HFFc6 (cell line): ENCODE data around the gene RTP2. TPM values are rescaled to one million over a fixed set of nuclear protein-coding genes. Genes with fewer than 3 reads are reported as not detected.

Source experiments
- DNase-seq: peaks from one replicate; pipeline ENCODE4 v3.0.0-alpha.2; 2018
- H3K27ac Mint-ChIP-seq: 2 replicates; pipeline ENCODE4 v1.8.0; 2020; ENCODE audit warnings: mild to moderate bottlenecking, mixed read lengths
- H3K27me3 Mint-ChIP-seq: 2 replicates; pipeline ENCODE4 v1.8.0; 2021; ENCODE audit warnings: mild to moderate bottlenecking, moderate library complexity, mixed read lengths; ENCODE audit not compliant: insufficient read depth
- H3K36me3 Mint-ChIP-seq: 2 replicates; pipeline ENCODE4 v1.8.0; 2021; ENCODE audit warnings: low read depth, mixed read lengths
- H3K4me1 Mint-ChIP-seq: 2 replicates; pipeline ENCODE4 v1.8.0; 2020; ENCODE audit warnings: low read depth, mixed read lengths
- H3K4me3 Mint-ChIP-seq: 2 replicates; pipeline ENCODE4 v1.8.0; 2020; ENCODE audit warnings: mild to moderate bottlenecking, moderate library complexity, mixed read lengths
- H3K9me3 Mint-ChIP-seq: 2 replicates; pipeline ENCODE4 v1.8.0; 2020; ENCODE audit warnings: mild to moderate bottlenecking, mixed read lengths
- total RNA-seq, 6 experiments: library from RNA; stranded (reverse); fragmentation: NEBNext Ultra II Directional; extraction: Animal tissue kit (Norgen Biotek cat#: 25700); gene quantifications; 2 replicates in 1 of 6; 3 replicates in 5 of 6; pipeline ENCODE4 v1.2.3, GENCODE V29; 2021
- TF ChIP-seq, protein P1 (sequence below): fragments of 200-600 bp; sonication (generic); IDR thresholded peaks from 2 replicates; pipeline ENCODE4 v1.5.0; 2021; ENCODE audit warnings: antibody characterized with exemption, mild to moderate bottlenecking

Gene RTP2
- total RNA-seq, 6 experiments from 2014 or later: not detected

DNA sequence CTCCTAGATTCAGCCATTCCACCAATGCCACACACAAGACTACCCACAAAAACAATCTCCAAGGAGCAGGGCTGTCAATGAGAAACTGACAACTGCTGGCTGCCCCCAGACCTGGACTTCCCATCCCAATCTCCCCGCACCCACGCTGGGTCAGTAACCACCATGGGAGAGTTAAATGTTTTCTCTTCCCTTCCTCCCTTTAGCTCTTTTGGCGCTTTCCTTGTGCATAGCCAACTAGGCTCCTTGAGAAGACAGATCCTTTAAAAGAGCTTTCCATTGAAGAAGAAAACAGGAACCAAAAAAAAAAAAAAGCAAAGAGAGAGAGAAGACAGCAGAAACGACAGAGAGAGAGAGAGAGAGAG, 34.6 kb upstream of the RTP2 start:
- TF ChIP-seq, protein P1, sequence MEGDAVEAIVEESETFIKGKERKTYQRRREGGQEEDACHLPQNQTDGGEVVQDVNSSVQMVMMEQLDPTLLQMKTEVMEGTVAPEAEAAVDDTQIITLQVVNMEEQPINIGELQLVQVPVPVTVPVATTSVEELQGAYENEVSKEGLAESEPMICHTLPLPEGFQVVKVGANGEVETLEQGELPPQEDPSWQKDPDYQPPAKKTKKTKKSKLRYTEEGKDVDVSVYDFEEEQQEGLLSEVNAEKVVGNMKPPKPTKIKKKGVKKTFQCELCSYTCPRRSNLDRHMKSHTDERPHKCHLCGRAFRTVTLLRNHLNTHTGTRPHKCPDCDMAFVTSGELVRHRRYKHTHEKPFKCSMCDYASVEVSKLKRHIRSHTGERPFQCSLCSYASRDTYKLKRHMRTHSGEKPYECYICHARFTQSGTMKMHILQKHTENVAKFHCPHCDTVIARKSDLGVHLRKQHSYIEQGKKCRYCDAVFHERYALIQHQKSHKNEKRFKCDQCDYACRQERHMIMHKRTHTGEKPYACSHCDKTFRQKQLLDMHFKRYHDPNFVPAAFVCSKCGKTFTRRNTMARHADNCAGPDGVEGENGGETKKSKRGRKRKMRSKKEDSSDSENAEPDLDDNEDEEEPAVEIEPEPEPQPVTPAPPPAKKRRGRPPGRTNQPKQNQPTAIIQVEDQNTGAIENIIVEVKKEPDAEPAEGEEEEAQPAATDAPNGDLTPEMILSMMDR: no peak
- Mint-ChIP-seq H3K4me3 (peak overlapping the region; percentile 97), H3K4me1 (peaks cover 60% of the 10 kb centered on the region), H3K9me3 (no peaks in the 10 kb centered on the region), H3K36me3 (peaks cover 31% of the 10 kb centered on the region), H3K27me3 (peaks cover 3% of the 10 kb centered on the region; the same call in 1 of the 2 replicates), H3K27ac (peak overlapping the region; percentile 100)
- no peak for DNase-seq

DNA sequence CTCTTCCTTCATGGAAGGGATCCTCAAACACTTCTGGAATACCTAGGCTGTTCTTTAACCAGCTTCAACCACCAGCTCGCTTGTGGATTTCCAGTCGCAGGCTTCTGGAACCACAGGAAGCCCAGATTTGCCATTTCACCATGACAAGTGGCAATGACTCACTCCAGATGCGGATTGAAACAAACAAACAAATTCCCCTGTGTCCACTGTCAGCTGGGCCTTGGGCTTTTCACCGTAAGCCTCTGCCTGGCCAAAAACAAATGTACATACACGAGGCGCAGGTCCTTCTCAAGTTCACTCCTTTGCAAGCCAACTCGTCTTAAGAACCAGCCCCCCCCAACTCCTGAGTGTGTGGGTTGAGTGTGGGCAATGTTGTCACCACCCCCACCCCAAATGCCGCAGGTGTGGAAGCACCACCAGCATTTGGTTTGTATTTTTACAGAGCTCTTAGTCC, 34.1 kb upstream of the RTP2 start:
- TF ChIP-seq, protein P1: no peak
- peak overlapping the region; percentile 37 for H3K4me3 Mint-ChIP-seq

GRCh38 chr3:187735837-187736236, 33.5 kb upstream of the RTP2 start:
- TF ChIP-seq, protein P1: no peak
- no peaks in the 10 kb centered on the region for H3K9me3 Mint-ChIP-seq
- DNase-seq: no peak
- peaks cover 3% of the 10 kb centered on the region; the same call in 1 of the 2 replicates for H3K27me3 Mint-ChIP-seq
- 0 out of 2 replicates have a peak overlapping the region, but pooled peaks have one; percentile 22 for H3K27ac Mint-ChIP-seq
- H3K4me1 Mint-ChIP-seq: peaks cover 49% of the 10 kb centered on the region
- H3K4me3 Mint-ChIP-seq: peak overlapping the region; percentile 37
- H3K36me3 Mint-ChIP-seq: peaks cover 43% of the 10 kb centered on the region

More for the DNA sequence above, 34.1 kb upstream of the RTP2 start:
- Mint-ChIP-seq H3K4me1 (peaks cover 55% of the 10 kb centered on the region), H3K36me3 (peaks cover 37% of the 10 kb centered on the region), H3K9me3 (no peaks in the 10 kb centered on the region), H3K27me3 (peaks cover 3% of the 10 kb centered on the region; the same call in 1 of the 2 replicates), H3K27ac (peak overlapping the region; percentile 100; the same call in 1 of the 2 replicates)
- DNase-seq: no peak

DNA sequence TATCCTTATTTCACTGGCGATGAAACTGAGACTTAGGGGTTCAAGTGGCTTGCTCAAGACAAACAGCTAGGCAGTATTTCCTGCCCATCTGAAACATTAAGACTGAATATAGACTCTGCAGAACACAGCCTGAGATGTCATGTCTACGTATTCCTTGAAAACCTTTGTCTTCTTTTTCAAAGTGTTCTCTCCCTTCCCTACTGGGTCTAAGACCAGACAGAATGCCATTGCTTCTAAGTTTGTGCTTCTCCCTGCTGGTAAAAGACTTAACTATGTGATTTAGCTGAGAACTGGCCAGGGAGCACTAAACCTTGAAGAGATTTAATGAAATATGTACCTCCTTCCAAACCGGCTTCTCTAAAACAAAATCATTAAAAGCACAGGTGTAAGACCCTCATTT, 33.0 kb upstream of the RTP2 start:
- TF ChIP-seq, protein P1: no peak
- no peak for DNase-seq
- Mint-ChIP-seq H3K4me1 (peaks cover 44% of the 10 kb centered on the region), H3K27me3 (peaks cover 3% of the 10 kb centered on the region; the same call in 1 of the 2 replicates), H3K27ac (0 out of 2 replicates have a peak overlapping the region, but pooled peaks have one; percentile 22), H3K36me3 (peaks cover 47% of the 10 kb centered on the region), H3K4me3 (peak overlapping the region; percentile 37; the same call in 1 of the 2 replicates), H3K9me3 (no peaks in the 10 kb centered on the region)

- TF ChIP-seq, protein P1: no peak
- Mint-ChIP-seq H3K4me1 (peaks cover 40% of the 10 kb centered on the region), H3K9me3 (no peaks in the 10 kb centered on the region), H3K4me3 (no peak overlapping the region), H3K27me3 (peaks cover 3% of the 10 kb centered on the region; the same call in 1 of the 2 replicates), H3K36me3 (peaks cover 48% of the 10 kb centered on the region), H3K27ac (no peak overlapping the region)
- no peak for DNase-seq
Observed at GRCh38 chr3:187734841-187735240, 32.5 kb upstream of the RTP2 start.
